ENCODE data around the gene BOC.

The BOC gene

DNA sequence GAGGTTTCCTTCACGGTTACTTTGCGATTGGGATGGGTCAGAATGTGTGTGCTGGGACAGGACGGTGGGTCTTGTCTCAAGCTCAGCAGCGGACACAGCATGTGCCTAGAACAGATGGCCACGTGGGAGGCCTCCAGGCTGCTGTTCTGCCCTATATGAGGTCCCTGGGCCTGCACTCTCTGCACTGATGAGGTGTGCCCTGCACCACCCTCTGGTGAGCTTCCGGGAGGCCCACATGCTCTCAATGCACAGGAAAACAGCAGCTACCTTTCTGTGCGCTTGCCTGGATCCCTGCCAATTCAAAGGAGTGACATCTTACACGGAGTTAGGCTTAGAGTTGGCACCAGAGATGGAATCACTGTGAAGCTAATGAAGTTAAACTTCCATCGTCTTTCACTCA lies 59.8 kb downstream of the BOC start:
- no peak for DNase-seq

DNA sequence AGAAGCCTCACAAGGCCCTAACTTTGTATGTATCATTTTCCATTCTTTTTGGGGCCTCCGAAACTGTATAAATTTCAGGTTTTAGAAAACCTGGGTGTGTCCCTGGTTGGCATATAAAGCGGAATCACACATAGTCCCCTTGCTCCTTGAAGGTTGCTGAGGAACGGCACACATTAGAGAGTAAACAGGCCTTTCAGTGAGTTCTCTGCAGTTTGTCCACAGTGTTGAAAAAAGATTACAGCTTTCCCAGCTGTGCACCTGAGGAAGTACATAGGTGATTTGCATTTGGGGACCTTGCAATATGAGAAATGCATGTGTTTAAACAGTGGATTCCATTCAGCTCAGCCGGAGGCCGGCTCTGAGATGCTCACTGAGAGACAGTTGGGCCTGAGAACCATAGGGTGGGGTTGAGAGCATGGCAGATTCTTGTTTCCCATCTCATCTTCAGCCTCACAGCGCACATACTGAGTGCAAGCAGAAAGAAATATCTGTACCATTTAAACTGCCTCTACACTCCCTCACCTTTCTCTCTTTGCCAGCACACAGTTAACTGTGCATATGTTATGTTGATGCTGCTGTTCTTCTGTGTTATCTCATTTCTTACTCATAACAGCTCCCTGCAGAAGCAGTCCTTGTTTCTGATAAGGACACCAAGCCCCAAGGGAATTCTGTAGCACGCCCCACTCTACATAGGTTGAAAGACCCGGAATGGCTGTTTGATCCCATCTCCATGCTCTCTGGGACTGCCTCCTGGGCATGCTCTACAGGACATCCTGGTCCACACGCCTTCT lies 60.4 kb downstream of the BOC start:
- no peak for DNase-seq

DNA sequence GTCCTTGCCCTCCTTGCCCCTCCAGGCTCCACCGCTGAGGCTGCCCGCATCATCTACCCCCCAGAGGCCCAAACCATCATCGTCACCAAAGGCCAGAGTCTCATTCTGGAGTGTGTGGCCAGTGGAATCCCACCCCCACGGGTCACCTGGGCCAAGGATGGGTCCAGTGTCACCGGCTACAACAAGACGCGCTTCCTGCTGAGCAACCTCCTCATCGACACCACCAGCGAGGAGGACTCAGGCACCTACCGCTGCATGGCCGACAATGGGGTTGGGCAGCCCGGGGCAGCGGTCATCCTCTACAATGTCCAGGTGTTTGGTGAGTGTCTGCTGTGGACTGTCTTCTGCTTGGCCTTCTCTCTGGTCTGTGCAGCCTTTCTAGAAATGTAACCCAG lies 61.0 kb downstream of the BOC start:
- DNase-seq, result no peak

DNA sequence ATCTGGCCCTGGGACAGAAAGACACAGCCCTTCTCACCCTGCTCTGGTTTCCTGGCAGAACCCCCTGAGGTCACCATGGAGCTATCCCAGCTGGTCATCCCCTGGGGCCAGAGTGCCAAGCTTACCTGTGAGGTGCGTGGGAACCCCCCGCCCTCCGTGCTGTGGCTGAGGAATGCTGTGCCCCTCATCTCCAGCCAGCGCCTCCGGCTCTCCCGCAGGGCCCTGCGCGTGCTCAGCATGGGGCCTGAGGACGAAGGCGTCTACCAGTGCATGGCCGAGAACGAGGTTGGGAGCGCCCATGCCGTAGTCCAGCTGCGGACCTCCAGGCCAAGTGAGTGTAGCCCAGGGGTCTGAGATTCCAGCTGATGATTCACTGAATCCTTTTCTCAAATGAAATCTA lies 61.7 kb downstream of the BOC start:
- no peak for DNase-seq

DNA sequence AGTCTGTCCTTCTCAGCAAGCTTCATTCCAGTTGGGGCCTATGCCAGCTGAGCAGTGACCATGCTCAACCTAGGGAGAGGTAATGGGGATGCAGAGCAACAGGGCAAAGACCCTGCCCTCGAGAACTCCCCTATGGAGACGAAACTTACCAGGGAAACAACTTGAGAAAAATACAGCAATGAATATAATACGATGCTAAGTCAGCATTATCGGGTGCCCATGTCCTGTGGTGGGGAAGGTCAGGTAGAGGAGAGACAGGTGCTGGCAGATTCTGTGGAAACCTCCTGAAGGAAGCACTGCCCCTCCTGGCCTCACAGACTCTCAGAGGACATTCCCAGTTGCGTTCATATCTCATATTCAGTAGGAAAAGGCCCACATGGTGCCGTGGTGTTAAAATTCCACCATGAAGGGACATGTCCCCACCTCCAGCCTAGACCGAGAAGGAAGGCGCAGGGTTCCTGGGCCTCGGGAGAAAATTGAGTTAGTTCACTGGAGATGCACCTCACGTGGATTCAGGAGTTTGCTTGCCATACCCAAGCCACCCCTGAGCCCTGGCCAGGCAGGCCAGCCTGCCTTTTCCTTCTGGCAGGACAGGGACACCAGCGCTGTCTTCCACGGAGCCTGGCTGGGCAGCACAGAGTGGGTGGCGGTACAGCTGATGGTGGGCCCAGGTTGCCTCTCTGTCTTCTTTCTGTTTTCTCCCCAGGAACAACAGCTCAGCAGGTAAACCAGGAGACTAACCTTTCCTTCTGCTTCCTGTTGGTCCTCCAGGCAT lies 62.4 kb downstream of the BOC start:
- no peak for DNase-seq

DNA sequence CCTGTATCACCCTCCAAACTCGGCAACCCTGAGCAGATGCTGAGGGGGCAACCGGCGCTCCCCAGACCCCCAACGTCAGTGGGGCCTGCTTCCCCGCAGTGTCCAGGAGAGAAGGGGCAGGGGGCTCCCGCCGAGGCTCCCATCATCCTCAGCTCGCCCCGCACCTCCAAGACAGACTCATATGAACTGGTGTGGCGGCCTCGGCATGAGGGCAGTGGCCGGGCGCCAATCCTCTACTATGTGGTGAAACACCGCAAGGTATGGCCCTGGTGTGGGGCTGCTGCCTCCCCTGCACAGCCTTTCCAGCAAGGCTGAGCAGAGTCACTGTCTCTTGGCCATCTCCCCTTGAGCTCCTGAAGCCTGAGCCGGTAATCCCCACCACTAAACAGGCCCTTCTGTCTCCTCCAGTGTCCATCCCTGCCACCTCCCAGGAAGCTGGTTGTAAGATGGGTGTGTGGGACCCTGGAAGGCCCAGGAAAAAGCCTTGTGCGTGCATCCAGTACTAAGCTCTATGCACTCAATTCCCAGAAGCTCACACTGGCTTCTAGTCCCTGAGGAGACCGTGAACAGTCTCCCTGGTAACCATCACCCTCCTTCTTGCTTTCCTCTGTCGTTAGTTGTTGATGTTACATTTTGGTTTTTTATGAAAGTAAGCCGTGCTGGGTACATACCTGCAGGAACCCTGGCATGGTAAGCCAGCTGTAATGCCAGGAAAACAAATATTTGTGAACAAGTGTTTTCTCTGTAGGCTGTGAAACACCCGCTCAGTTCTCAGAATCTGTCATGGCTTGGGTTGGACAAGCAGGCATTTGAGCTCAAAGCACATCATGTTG lies 63.3 kb downstream of the BOC start:
- DNase-seq, result no peak

DNA sequence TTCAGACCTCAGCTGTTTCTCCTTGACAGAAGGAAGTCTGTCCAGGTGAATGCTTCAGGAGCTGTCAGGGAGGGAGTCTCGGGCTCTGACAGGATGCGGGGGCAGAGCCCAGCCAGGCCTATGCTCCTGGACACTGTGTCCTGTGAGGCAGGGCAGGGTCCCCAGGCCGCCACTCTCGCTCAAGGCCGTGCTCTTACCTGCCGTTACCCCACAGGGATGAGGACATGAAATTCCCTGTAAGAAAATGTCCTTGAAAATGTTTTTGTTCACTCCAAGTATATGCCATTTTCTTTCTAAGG lies 63.9 kb downstream of the BOC start:
- DNase-seq, result no peak

DNA sequence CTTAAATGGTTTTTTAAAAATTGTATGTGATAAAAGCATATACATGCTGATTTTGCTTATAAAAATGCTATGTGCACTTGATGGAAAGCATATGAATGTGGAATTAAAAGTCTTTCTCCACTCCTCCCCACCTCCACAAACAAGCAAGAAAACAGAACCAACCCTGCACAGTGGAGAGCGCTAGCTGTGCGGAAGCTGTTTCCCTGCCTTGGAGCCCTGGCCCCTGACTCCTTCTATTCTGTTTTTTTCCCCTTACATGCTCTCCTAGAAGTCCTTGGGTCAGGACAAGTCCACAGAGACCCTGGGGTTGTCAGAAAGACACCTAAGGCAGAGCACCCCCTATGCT lies 64.2 kb downstream of the BOC start:
- DNase-seq, result no peak

DNA sequence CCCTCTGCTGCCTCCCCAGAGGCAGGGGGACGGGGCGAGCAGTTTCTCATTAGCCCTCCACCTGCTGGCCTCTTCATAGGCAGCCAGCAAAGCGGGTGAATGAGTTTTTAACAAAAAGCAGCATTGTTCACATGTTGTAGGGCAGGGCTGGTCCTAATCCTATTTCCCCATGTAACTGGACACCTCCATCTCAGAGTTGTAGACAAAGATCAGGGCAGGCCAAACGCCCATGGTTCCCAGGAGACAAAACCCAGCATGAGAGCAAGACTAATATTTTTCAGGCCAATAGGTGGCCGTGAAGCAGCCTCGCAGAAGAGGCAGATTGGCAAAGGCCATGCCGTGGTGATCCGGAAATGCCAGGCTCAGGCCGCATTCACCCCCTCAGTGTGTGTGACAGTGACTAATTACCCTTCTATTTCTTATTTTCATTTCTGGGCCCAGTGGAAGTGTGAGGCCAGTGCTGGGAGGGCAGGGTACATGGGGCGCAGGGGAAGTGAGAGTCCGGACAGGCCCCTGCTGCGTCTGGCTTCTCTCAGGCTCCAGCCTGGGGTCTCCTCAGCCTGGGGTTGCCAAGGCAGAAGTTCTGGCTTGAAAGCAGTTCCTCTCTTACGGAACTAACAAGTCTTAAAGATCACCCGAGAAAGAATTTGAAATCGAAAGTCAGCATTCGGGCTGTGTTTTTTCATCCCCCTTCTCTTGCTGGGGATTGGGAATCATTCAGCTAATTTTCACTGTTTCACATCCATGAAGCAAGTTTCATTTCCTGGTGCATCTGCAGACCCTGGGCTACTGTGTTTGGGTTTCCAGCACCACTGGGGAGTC lies 64.8 kb downstream of the BOC start:
- DNase-seq, result peak; percentile 55

DNA sequence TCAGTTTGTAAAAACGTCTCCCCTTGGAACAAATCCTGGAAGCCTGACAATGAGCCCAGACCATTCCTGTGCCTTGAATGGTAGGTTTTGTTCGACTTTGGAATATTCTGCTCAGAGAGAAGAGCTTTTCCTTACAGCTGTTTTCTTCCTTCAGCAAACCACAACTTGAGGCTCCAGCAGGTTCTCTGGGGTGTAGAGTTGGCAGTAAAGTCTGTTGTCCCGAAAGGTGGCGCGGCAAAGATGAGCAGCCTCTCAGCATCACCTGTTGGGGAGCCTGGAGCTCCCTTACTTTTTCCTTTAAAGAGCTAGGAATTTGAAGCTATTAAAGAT lies 65.4 kb downstream of the BOC start:
- DNase-seq, result peak; percentile 55

DNA sequence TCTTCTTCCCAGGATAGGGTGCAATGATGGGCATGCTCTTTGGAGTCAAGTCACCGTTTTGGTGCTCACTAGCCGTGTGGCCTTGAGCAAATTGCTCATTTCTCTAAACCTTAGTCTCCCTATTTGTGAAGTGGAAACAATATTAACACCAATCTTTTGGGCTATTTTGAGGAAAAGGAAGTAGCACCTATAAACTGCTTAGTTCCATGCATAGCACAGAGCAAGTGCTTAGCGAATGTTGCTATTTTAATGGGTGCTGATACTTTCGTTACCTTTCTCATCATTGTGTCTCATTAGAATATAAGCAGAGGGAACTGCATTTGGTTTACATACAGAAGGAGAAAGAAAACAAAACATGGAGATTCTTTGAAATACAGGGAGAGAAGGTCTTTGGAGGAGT lies 66.1 kb downstream of the BOC start:
- no peak for DNase-seq

DNA sequence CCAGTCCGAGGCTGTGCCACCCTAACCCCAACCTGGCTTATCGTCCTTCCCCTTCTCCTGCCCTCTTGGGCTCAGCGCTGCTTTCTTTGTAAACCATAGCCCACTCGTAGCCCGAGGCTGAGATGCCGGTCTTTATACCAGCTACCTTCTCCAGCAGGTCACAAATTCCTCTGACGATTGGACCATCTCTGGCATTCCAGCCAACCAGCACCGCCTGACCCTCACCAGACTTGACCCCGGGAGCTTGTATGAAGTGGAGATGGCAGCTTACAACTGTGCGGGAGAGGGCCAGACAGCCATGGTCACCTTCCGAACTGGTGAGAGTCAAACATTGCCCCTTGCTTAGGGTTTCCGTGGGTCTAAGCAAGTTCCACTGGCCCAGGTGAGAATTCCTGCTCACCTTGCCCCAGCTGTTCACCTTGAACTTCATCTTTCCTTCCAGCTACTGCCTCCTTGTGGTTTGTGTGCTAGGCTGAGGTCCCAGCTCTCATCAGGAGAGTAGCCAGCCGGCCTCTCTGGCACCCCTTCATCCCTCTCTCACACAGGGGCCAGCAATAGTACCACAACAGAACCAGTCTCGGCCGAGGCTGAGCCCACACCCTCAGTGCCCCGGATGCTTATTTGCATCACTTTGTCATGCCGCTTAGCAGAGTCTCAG lies 66.7 kb downstream of the BOC start:
- DNase-seq, result no peak

DNA sequence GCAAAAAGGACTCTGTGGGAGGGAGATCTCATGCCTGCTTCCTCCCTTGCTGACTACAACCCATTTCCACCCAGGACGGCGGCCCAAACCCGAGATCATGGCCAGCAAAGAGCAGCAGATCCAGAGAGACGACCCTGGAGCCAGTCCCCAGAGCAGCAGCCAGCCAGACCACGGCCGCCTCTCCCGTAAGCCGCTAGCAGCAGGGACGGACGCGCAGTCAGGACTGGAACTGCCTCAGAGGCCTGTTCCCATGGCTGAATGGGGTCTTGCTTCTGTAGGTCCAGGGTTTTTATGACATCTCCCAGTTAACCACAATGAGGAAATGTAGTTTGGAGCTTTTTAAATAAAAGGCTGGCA lies 67.2 kb downstream of the BOC start:
- DNase-seq, result no peak

DNA sequence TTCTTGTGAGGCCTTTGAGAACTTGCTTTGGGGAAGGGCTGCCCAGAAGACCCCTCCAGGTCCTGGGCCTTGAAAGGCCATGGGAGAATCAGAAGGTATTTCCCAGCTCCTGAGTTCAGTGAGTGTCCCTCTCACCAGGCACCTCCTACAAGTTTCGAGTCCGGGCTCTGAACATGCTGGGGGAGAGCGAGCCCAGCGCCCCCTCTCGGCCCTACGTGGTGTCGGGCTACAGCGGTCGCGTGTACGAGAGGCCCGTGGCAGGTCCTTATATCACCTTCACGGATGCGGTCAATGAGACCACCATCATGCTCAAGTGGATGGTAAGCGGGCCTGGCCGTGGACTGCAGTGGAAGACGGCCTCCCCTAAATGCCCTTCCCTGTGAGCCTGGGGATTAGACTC lies 68.3 kb downstream of the BOC start:
- DNase-seq, result no peak

DNA sequence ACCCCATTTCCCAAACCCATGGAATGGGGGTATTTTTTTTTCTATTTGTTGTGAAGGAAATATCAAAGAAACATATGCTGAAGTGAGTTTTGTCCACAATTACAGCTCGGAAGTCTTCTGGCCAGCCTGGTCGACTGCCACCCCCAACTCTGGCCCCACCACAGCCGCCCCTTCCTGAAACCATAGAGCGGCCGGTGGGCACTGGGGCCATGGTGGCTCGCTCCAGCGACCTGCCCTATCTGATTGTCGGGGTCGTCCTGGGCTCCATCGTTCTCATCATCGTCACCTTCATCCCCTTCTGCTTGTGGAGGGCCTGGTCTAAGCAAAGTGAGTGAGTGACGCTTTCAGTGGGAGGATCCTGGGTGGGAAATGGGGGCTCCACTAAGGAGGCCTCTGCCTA lies 71.9 kb downstream of the BOC start:
- DNase-seq, result no peak

DNA sequence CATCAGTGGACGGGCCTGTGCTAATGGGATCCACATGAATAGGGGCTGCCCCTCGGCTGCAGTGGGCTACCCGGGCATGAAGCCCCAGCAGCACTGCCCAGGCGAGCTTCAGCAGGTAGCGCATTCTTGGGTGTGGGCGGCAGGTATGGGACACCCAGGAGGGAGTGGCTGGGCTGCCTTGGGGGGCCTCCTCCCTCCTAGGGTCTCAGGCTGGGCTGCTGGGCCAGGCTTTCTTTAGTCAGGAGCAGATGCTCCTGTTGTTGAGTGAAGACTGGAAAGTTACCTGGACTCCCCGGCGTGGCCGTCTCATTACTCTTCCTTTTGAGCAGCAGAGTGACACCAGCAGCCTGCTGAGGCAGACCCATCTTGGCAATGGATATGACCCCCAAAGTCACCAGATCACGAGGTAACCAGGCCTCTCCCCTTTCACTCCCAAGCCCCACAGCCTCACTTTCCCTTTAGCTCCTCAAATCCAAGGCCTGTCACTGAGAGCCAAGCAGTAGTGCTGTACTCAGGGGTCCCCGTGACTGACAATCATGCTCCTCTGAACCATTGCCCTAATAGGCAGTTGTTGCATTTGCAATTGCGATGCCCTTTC lies 73.2 kb downstream of the BOC start:
- DNase-seq, result no peak

DNA sequence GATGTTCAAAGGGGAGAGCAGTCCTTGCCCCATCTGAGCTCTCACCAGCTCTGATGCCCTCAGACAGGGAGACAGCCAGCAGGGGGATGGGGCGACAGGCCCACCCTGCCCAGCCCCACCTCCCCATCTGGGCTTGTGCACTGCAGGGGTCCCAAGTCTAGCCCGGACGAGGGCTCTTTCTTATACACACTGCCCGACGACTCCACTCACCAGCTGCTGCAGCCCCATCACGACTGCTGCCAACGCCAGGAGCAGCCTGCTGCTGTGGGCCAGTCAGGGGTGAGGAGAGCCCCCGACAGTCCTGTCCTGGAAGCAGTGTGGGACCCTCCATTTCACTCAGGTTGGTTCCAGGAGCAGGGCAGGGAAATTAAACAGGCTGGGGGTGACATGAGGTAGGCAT lies 73.9 kb downstream of the BOC start:
- no peak for DNase-seq

DNA sequence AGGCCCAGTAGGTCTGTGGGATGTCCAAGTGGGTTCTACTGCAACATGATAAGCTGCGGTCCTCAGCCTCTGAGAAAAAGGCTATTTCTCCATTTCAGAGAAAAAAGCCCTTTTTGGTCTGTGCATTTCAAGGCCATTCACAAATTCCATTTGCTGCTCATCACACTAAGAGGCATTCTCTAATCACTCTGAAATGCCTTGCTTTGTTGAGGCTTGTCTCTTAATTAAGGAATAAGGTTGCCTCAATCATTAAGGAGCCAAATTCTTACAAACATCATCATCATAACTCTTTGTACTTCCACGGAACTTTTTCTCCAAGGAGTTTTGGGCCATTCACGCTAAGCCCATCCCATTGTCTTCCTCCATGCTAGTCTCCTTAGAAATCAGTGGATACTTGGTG lies 74.4 kb downstream of the BOC start:
- no peak for DNase-seq

DNA sequence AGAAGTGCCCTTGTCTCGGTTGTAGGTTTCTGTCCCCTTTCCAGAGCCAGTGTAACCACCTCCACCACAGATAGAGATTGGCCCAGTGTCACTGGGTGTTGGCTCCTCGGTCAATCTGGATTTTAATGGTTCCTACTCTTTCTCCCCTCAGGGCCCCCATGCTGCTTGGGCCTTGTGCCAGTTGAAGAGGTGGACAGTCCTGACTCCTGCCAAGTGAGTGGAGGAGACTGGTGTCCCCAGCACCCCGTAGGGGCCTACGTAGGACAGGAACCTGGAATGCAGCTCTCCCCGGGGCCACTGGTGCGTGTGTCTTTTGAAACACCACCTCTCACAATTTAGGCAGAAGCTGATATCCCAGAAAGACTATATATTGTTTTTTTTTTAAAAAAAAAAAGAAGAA lies 75.2 kb downstream of the BOC start:
- DNase-seq, result no peak

DNA sequence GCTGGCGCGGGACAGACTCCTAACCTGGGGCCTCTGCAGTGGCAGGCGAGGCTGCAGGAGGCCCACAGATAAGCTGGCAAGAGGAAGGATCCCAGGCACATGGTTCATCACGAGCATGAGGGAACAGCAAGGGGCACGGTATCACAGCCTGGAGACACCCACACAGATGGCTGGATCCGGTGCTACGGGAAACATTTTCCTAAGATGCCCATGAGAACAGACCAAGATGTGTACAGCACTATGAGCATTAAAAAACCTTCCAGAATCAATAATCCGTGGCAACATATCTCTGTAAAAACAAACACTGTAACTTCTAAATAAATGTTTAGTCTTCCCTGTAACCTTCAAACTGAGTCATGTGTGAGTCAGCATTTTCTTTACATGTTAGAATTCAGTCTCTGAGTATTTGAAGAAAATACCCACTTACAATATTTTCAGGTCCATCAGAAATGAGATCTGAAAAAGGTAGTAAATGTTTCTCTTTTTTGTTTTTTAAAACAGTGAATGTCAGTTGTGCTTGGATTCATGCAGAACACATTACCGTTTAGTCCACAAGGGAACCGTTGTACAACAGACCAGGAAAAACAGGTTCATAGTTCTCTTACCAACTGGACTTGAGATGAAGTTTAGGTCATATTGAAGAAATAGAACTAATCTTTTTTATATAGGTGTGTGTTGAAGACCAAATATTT lies 75.9 kb downstream of the BOC start:
- no peak for DNase-seq

DNA sequence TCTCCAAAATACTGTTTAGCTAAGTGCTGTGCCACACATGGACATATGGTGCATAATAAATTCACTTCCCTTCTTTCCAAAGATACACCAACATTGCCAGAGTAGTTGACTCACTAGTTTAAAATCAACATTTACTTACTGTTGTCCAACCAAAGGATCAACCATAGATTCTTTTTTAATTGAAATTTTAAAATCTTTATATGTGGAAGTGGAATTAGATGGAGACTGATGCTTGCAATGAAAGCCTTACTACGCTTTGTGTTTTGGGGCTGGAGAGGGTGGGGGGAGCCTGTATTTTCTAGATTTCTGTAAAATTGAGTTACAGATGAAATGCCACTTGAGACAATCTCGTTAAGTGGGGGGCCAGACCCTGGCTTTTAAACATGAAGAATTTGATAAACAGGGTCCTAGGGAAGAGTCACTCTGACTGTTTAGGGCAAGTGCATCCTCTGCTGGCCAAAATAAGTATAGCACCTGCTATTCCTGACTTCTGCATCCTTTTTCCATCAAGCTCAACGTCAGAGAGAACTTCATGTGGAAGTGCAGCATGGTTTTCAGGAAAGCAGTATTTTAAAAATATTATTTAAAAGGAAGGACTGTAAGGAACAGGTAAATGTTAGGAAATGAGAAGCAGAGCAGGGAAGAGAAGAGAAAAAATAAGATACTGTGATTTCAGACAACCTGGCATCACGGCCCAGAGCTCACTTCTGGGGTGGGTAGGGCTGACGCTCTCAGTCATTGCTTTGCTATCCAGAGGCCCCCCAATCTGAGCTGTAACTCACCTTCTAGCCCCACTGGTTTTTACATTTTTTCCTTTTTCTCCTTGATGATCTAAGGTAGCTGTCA lies 76.7 kb downstream of the BOC start:
- peak; percentile 73 for DNase-seq

All from left hindlimb (tissue), 1 donor.